ENCODE measurements around the gene SCRN3. TPM values are rescaled to one million over a fixed set of nuclear protein-coding genes. Genes with fewer than 3 reads are reported as not detected.

Gene SCRN3
- polyA plus RNA-seq, 3 donors, result 6.5 to 11.2 (median 7.2) TPM

DNA sequence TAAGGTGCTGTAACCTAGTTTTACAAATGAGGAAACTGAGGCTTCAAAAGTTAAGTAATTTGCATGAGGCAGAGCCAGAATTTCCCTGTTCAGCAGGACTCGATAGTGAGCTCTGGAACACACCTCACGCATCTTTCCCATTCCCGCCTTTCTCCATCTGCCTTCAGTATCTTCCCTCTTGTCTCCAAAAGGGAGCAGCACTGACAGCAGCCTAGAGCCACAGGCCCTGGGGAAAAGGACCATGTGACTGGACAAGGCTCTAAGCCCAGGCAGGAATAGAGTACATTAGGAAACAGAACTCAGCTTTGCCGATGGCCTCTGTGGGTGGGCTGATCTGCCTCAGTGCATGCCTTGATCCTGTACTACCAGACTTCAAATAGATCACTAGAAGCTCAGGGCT lies 69.8 kb downstream of the SCRN3 start:
- intact Hi-C loops (cut with micrococcal nuclease), result loop anchor here in 1 of 2 donors (10.0 kb wide), 1 partner anchor 229 kb away; no protein-coding TSS in a partner anchor
- Histone ChIP-seq H3K9me3 (replicated peaks in 1 of 2; ENCODE audit: control insufficient read depth in 1 of 2, insufficient read depth in 1 of 2, low read length in 2 of 2) (no peaks in the 10 kb centered on the region), H2AFZ (ENCODE audit: insufficient read depth, low read depth, low read length, poor library complexity, severe bottlenecking) (no peak overlapping the region)

GRCh38 chr2:174473796-174474195 lies 78.3 kb downstream of the SCRN3 start:
- H3K4me2 ChIP-seq (replicated peaks; ENCODE audit: extremely low read depth, low read length, poor library complexity, severe bottlenecking), result no peak overlapping the region
- 83% methylated on average over 3 of the region's 3 CpGs for WGBS (ENCODE audit: insufficient coverage)
- Mint-ChIP-seq H3K27me3 (ENCODE audit: low read depth in 3 of 3) (peaks cover 0 to 4% (median 2%) of the 10 kb centered on the region in 3 donors), H3K4me3 (peak overlapping the region in 1 of 2 donors; percentile 41), H3K4me1 (no peaks in the 10 kb centered on the region), H3K9me3 (no peaks in the 10 kb centered on the region), H3K36me3 (peaks cover 5 to 11% of the 10 kb centered on the region in 2 donors), H3K27ac (no peak overlapping the region)
- no peak overlapping the region for H2AFZ ChIP-seq (ENCODE audit: insufficient read depth, low read depth, low read length, poor library complexity, severe bottlenecking)
- H3K4me3 ChIP-seq (replicated peaks in 1 of 3; ENCODE audit: low read depth in 2 of 3, low read length in 3 of 3), result no peak overlapping the region
- no peaks in the 10 kb centered on the region for H3K27me3 ChIP-seq (ENCODE audit: control insufficient read depth in 2 of 2, insufficient read depth in 2 of 2, low read length in 2 of 2)
- no peaks in the 10 kb centered on the region for H4K20me1 ChIP-seq (ENCODE audit: insufficient read depth, low read length)
- no peaks in the 10 kb centered on the region for H3K9me3 ChIP-seq (replicated peaks in 1 of 2; ENCODE audit: control insufficient read depth in 1 of 2, insufficient read depth in 1 of 2, low read length in 2 of 2)
- intact Hi-C loops (cut with micrococcal nuclease), result no loop called here
- no peaks in the 10 kb centered on the region for H3K79me2 ChIP-seq (ENCODE audit: insufficient read depth, low read length)
- no peaks in the 10 kb centered on the region for H3K4me1 ChIP-seq (ENCODE audit: control insufficient read depth in 1 of 2, insufficient read depth in 2 of 2, low read length in 2 of 2)
- no peak for DNase-seq
- H3K9ac ChIP-seq (ENCODE audit: insufficient read depth, low read length, poor library complexity, severe bottlenecking), result no peak overlapping the region
- TF ChIP-seq, protein P1, sequence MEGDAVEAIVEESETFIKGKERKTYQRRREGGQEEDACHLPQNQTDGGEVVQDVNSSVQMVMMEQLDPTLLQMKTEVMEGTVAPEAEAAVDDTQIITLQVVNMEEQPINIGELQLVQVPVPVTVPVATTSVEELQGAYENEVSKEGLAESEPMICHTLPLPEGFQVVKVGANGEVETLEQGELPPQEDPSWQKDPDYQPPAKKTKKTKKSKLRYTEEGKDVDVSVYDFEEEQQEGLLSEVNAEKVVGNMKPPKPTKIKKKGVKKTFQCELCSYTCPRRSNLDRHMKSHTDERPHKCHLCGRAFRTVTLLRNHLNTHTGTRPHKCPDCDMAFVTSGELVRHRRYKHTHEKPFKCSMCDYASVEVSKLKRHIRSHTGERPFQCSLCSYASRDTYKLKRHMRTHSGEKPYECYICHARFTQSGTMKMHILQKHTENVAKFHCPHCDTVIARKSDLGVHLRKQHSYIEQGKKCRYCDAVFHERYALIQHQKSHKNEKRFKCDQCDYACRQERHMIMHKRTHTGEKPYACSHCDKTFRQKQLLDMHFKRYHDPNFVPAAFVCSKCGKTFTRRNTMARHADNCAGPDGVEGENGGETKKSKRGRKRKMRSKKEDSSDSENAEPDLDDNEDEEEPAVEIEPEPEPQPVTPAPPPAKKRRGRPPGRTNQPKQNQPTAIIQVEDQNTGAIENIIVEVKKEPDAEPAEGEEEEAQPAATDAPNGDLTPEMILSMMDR (IDR thresholded peaks at IDR 0.05), result no peak
- H3K36me3 ChIP-seq (replicated peaks in 1 of 2; ENCODE audit: control insufficient read depth in 1 of 2, insufficient read depth in 2 of 2, low read length in 2 of 2), result peaks cover 4% of the 10 kb centered on the region in 2 donors
- no peak overlapping the region for H3K27ac ChIP-seq (ENCODE audit: low read depth in 1 of 2, low read length in 2 of 2)

More for the DNA sequence above, 69.8 kb downstream of the SCRN3 start:
- peaks cover 0 to 2% (median 0%) of the 10 kb centered on the region in 3 donors for H3K27me3 Mint-ChIP-seq (ENCODE audit: low read depth in 3 of 3)
- Histone ChIP-seq H3K27ac (ENCODE audit: low read depth in 1 of 2, low read length in 2 of 2) (no peak overlapping the region), H3K9ac (ENCODE audit: insufficient read depth, low read length, poor library complexity, severe bottlenecking) (no peak overlapping the region), H4K20me1 (ENCODE audit: insufficient read depth, low read length) (no peaks in the 10 kb centered on the region), H3K4me2 (replicated peaks; ENCODE audit: extremely low read depth, low read length, poor library complexity, severe bottlenecking) (no peak overlapping the region), H3K4me1 (ENCODE audit: control insufficient read depth in 1 of 2, insufficient read depth in 2 of 2, low read length in 2 of 2) (no peaks in the 10 kb centered on the region), H3K4me3 (replicated peaks in 1 of 3; ENCODE audit: low read depth in 2 of 3, low read length in 3 of 3) (no peak overlapping the region), H3K36me3 (replicated peaks in 1 of 2; ENCODE audit: control insufficient read depth in 1 of 2, insufficient read depth in 2 of 2, low read length in 2 of 2) (no peaks in the 10 kb centered on the region), H3K79me2 (ENCODE audit: insufficient read depth, low read length) (no peaks in the 10 kb centered on the region), H3K27me3 (ENCODE audit: control insufficient read depth in 2 of 2, insufficient read depth in 2 of 2, low read length in 2 of 2) (no peaks in the 10 kb centered on the region)
- H3K9me3 Mint-ChIP-seq, result no peaks in the 10 kb centered on the region
- DNase-seq, result no peak
- 100% methylated on average over 2 of the region's 4 CpGs for WGBS (ENCODE audit: insufficient coverage)
- H3K27ac Mint-ChIP-seq, result no peak overlapping the region
- peaks cover 0 to 25% of the 10 kb centered on the region in 2 donors for H3K36me3 Mint-ChIP-seq
- TF ChIP-seq, protein P1 (IDR thresholded peaks at IDR 0.05), result no peak
- peaks cover 2% of the 10 kb centered on the region for H3K4me1 Mint-ChIP-seq
- H3K4me3 Mint-ChIP-seq, result no peak overlapping the region

All from CD14-positive monocyte (primary cell).